ENCODE results near the gene TMEM221.

GRCh38 chr19:17475541-17476115, 27.2 kb upstream of the TMEM221 start:
- TF ChIP-seq CTCF (IDR thresholded peaks at IDR 0.05) (no peak), POLR2AphosphoS5 (IDR thresholded peaks at IDR 0.05; ENCODE audit: low read depth, low read length) (no peak)
